ENCODE results near the gene CUX1.

The CUX1 gene

DNA sequence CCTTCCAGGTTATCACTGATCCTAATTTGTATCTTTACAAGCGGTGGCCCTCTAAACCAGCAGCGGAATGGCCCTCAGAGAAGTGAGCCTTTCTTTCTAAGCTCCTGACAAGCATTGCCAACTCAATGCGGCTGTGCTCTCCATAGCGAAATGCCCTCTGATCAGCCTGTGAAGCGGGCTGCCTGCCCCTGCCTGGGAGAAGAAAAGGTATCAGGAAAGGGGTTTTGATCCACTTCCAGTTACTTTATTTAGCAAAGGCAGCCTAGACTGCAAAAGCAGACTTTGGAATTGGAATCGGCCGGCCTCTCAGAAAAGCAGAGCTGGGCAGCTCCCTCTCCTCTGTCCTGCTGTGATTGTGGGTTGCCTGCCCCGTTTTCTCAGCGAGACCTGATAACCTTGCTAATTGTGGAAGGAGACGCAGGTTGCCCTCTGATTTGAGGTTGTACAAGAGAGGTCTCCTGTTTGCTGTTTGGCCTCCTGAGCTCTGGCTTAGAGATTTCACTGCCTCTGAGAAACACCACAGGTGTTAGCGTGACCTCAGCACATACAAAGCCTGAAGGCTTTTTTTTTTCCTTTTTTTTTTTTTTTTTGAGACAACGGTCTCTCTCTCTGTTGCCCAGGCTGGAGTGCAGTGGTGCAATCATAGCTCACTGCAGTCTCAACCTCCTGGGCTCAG, 415.3 kb downstream of the CUX1 start:
- DNase-seq (ENCODE audit: low read depth, low spot score), result no peak

- no peak for DNase-seq (ENCODE audit: low read depth, low spot score)
These were observed 416.7 kb downstream of the CUX1 start for GRCh38 chr7:102234131-102234530.

- DNase-seq (ENCODE audit: low read depth, low spot score), result no peak
These were observed 417.6 kb downstream of the CUX1 start for GRCh38 chr7:102234801-102235550.

GRCh38 chr7:102236102-102236501, 418.7 kb downstream of the CUX1 start:
- no peak for DNase-seq (ENCODE audit: low read depth, low spot score)

GRCh38 chr7:102236592-102237287, 419.3 kb downstream of the CUX1 start:
- peak; percentile 79 for DNase-seq (ENCODE audit: low read depth, low spot score)

DNA sequence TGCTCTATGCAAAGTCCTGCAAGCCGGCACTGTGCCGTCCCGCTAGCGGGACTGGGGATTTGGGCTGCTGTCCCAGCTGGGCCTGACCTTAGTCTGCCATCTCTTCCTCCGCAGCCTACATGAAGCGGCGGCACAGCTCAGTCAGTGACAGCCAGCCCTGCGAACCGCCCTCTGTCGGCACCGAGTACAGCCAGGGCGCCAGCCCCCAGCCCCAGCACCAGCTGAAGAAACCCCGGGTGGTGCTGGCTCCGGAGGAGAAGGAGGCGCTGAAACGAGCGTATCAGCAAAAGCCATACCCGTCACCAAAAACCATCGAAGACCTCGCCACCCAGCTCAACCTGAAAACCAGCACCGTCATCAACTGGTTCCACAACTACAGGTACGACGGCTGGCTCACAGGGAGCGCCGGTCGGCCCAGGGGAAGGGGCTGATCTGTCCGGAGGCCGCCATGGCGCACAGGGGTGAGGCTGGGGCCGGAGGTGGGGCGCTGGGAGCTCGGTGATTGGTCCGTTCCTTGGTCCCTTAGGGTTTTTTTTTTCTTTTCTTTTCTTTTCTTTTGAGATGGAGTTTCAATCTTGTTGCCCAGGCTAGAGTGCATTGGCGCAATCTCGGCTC, 421.9 kb downstream of the CUX1 start:
- no peak for DNase-seq (ENCODE audit: low read depth, low spot score)

DNA sequence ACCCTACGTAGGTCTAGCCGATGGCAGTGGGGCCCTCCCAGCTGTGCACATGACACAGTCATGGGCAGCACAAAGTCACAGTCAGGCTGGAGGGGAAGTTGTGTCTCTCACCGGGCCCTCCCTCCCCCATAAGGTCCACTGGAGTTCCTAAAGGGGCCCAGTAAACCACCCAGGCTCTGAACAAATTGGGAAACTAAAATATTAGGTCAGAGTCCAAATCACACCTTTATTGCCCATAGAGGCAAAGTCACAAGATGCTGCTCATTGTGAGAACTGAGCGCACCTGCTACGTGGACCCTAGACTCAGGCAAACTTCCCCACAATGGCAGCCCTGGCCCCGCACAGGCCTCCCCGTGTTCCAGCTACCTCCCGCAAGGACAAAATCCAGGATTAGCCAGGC, 424.0 kb downstream of the CUX1 start:
- no peak for DNase-seq (ENCODE audit: low read depth, low spot score)

DNA sequence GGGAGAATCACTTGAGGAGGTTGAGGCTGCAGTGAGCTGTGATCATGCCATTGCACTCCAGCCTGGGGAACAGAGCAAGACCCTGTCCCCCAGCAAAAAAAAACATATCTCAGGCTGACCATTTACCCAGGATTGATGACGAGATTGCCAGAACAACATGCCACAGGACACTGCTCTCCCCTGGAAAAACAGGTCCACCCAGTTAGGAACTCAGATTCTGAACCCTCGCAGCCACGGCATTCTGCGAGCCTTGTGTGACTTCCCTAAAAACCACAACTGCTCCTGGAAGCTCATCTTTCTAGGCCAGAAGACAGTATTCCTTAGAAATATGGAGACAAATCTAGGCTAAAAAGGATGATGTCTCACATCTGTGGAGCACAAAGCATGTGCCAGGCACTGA, 427.2 kb downstream of the CUX1 start:
- no peak for DNase-seq (ENCODE audit: low read depth, low spot score)

DNA sequence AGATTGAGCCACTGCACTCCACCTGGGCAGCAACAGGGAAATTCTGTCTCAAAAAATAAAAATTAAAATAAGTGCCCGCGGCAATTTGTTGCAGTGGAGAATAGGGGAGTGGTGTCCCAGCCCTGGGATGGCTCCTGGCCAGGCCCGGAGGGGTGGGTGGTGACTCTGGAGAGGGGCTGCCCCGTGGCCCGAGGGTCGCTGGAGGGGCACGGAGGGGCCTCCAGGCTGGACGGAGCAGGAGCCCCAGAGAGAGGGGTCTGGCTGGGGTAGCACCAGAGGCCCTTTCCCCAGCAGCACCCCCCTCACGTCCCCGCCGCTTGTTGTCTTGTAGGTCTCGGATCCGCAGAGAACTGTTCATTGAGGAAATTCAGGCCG, 430.6 kb downstream of the CUX1 start:
- DNase-seq (ENCODE audit: low read depth, low spot score), result no peak

DNA sequence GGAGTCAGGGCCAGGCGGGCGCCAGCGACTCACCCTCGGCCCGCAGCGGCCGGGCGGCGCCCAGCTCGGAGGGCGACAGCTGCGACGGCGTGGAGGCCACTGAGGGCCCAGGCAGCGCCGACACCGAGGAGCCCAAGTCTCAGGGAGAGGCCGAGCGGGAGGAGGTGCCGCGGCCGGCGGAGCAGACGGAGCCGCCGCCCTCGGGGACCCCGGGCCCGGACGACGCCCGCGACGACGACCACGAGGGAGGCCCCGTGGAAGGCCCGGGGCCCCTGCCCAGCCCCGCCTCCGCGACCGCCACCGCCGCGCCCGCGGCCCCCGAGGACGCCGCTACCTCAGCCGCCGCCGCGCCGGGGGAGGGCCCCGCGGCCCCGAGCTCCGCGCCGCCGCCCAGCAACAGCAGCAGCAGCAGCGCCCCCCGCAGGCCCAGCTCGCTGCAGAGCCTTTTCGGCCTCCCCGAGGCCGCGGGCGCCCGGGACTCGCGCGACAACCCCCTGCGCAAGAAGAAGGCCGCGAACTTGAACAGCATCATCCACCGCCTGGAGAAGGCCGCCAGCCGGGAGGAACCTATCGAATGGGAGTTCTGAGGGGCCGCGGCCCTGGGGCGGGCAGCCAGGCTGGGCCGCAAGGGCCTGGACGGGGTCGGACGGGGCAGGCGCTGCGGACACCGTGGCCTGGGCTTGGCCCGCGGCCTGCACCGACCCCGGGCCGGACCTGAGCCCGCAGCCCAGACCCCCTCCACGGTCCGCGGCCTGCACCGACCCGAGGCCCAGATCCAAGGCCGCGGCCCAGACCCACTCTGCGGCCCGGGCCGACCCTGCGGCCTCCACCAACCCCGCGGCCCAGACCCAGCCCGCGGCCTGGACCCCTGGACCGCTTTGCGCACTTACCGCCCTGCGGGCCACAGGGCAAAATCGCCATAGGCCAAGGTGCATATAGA, 431.3 kb downstream of the CUX1 start:
- DNase-seq (ENCODE audit: low read depth, low spot score), result no peak

DNA sequence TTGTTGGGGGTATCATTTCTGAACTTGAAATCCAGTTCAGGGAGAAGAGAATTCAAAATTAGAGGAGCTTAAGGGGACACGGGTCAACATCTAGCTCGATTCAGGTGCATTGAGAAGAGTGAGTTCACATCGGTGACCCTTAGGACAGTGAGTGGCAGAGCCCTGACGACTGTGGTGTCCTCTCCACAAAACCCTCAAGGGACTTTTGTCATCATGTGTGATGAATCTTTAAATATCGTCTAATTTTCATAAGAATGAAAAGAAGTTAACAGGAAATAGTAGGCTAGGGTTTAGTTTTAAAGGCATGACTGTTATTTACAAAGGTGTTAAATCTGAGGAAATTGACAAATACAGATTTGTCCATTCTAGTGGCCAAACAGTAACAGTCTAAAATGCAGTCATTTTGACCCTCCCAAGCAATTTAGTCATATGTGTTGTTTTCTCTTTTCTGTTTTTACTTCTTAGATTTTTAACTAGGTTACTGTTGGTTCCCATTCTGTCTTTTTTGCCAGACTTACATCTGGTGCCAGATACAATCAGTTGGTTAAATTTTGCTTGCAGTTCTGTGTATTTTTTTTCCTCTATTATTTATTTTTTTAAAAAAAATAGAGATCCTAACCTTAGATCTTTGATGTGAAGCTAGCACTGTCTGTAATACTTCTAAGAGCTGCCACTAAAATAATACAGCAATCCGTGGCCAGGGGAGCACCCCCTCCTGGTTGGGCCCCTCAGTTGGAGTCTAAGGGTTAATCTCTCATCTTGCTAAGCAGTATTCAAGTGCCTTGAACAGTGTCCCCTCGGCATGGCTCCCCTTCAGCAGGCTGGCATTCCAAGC, 434.3 kb downstream of the CUX1 start:
- no peak for DNase-seq (ENCODE audit: low read depth, low spot score)

DNA sequence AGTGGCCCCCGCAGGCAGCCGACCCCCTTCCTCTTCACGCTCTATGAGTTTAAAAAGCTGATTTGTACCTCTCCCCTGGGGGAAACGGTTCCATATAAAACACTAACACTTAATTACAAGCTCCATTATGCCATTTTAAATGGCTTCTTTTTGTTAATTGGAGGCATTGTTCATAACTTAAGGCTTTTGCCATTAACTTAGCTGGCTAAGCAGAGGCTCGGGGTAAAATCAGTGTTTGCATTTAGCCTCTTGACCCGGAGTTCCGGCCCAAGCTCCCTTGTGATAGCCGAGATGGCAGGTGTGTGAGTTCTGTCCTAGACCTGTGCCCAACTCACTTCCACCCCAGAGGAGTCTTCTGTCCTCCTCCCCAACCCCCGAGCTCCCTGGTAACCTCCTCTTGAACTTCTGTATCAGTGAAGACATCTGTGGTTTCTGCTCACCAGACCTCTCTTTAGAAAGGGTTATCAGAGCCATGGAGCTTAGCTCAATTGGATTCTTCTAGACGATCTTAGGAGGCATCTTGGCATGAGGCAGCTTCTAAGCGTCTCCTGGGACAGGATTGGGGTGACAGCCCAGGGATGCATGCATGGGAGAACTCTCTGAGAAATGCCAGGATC, 435.0 kb downstream of the CUX1 start:
- DNase-seq (ENCODE audit: low read depth, low spot score), result no peak

- DNase-seq (ENCODE audit: low read depth, low spot score), result no peak
These were observed 435.9 kb downstream of the CUX1 start for GRCh38 chr7:102253066-102253972.

- no peak for DNase-seq (ENCODE audit: low read depth, low spot score)
These were observed 436.5 kb downstream of the CUX1 start for GRCh38 chr7:102253973-102254370.

- no peak for DNase-seq (ENCODE audit: low read depth, low spot score)
These were observed 437.1 kb downstream of the CUX1 start for GRCh38 chr7:102254521-102254920.

DNA sequence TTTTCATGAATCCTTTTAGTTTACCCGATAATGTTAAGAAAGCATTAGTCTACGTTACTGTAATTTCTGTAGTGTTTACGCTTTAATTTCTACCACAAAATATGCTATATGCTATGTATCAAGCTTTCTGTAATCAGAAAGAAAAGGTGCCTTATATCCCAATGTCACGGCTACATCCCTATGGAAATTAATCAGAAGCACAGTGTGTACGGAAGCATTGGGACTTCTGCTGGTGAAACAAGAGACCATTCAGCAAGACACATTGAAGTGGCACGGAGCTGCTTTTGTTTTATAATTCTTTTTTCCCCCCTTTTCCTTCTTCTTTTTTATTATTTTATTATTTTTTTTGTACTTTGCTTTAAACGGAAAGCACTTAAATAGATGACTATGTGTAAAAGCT, 438.1 kb downstream of the CUX1 start:
- no peak for DNase-seq (ENCODE audit: low read depth, low spot score)

DNA sequence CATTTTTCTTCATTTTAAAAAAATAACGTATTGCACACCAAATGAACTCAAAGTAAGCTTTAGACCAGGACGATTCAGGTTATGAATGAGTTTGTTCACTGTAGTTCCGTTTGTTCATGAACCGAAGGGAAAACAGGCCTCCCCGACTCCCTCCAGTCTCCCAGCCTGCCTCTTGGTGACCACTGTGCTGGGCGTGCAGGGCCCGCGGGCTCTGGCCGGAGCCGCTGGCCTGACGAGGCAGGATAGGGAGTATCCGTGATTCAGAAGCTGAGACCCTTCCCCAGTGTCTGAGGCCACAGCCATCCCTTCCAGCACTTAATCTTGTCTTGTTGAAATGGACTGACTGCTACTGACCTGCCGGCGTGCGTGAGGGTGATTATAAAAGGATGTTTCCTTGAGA, 438.5 kb downstream of the CUX1 start:
- DNase-seq (ENCODE audit: low read depth, low spot score), result no peak

DNA sequence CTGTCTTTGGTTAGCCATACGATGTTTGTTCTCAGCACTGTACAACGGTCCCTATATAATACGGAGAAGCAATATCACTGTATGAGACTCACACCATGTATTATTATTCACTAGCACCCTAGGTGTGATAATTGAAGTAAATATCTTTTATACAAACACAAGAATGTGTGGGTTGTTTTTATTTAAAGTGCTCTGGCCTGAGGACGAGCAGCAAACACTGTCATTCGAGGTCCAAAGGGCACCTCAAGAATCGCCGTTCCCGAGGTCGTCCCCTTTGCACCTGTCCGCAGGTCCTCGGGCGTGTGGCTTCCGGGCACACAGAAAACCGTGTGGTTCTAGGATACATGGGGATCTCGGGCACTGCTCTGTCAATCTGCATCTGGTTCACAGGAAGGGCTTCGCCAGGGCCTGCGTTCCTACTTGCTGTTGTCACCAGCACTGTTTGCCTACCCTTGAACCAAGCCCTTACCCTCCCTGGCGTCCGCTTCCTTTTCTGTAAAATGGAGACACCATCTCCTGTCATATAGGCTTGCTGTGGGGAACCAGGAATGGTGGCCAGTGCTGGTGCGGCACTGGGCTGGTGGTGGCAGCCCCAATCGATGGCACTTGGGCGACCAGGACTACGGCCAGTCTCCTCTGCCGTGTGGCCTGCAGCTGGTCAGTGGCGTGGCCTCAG, 440.8 kb downstream of the CUX1 start:
- DNase-seq (ENCODE audit: low read depth, low spot score), result no peak

Measured in smooth muscle cell of the brain vasculature (primary cell).